GM23338 (cell line): Measurements from ENCODE around the gene ELAVL3. TPM values are rescaled to one million over a fixed set of nuclear protein-coding genes. Genes with fewer than 3 reads are reported as not detected.
"Not testable (repeated sequence)": the region's sequence is repeated elsewhere in the genome, so short reads cannot be mapped to it uniquely, and the experiment has no call there.

Experiments used
- ATAC-seq: fragments of 200-7000 bp; cut with Tn5 transposase; 3 replicates; pipeline ENCODE4 v1.9.1; 2020
- DNase-seq: peaks from one replicate; pipeline ENCODE4 v3.0.0-alpha.2; 2015; ENCODE audit warnings: low spot score
- H2AFZ ChIP-seq: fragments of 200-600 bp; sonication (generic); 2 replicates; pipeline ENCODE4 v1.8.0; 2016; ENCODE audit warnings: antibody characterized with exemption, mild to moderate bottlenecking, moderate library complexity
- H3F3A ChIP-seq: fragments of 200-600 bp; sonication (generic); replicated peaks from 2 replicates; pipeline ENCODE4 v1.8.0; 2017; ENCODE audit warnings: antibody characterized with exemption, mixed run types, low read depth
- H3K27ac ChIP-seq: fragments of 200-600 bp; sonication (generic); 2 replicates; pipeline ENCODE4 v1.6.1; 2016; ENCODE audit warnings: low read depth
- H3K27me3 ChIP-seq: fragments of 200-600 bp; sonication (generic); 2 replicates; pipeline ENCODE4 v1.8.0; 2016; ENCODE audit warnings: mild to moderate bottlenecking, mixed run types, moderate library complexity; ENCODE audit not compliant: insufficient read depth
- H3K36me3 ChIP-seq: fragments of 200-600 bp; sonication (generic); 2 replicates; pipeline ENCODE4 v1.8.0; 2016; ENCODE audit warnings: mild to moderate bottlenecking; ENCODE audit not compliant: insufficient read depth
- H3K4me1 ChIP-seq: fragments of 200-600 bp; sonication (generic); 2 replicates; pipeline ENCODE4 v1.8.0; 2016; ENCODE audit warnings: mild to moderate bottlenecking, moderate library complexity; ENCODE audit not compliant: insufficient read depth
- H3K4me2 ChIP-seq: fragments of 200-600 bp; sonication (generic); 2 replicates; pipeline ENCODE4 v1.7.1; 2017; ENCODE audit warnings: mixed run types
- H3K4me3 ChIP-seq: fragments of 200-600 bp; sonication (generic); 2 replicates; pipeline ENCODE4 v1.6.1; 2016; ENCODE audit warnings: mixed run types
- H3K79me2 ChIP-seq: fragments of 200-600 bp; sonication (generic); replicated peaks from 2 replicates; pipeline ENCODE4 v1.8.0; 2017; ENCODE audit warnings: mild to moderate bottlenecking; ENCODE audit not compliant: insufficient read depth
- H3K9me2 ChIP-seq: fragments of 200-600 bp; sonication (generic); 2 replicates; pipeline ENCODE4 v1.8.0; 2017; ENCODE audit not compliant: insufficient read depth
- H4K20me1 ChIP-seq: fragments of 200-600 bp; sonication (generic); replicated peaks from 2 replicates; pipeline ENCODE4 v1.8.0; 2017; ENCODE audit warnings: mild to moderate bottlenecking; ENCODE audit not compliant: insufficient read depth
- H3K27ac Mint-ChIP-seq: 2 replicates; pipeline ENCODE4 v1.8.0; 2020; ENCODE audit warnings: inconsistent platforms, mild to moderate bottlenecking, moderate library complexity, mixed read lengths
- H3K27me3 Mint-ChIP-seq: 3 replicates; pipeline ENCODE4 v1.8.0; 2022; ENCODE audit warnings: low read depth, mild to moderate bottlenecking, moderate library complexity, mixed read lengths, inconsistent platforms; ENCODE audit not compliant: insufficient read depth, poor library complexity
- H3K36me3 Mint-ChIP-seq: 3 replicates; pipeline ENCODE4 v1.8.0; 2021; ENCODE audit warnings: low read depth, mild to moderate bottlenecking, inconsistent platforms, moderate library complexity, mixed read lengths
- H3K4me1 Mint-ChIP-seq: 3 replicates; pipeline ENCODE4 v1.8.0; 2020; ENCODE audit warnings: mild to moderate bottlenecking, inconsistent platforms, mixed read lengths
- H3K4me3 Mint-ChIP-seq: 3 replicates; pipeline ENCODE4 v1.8.0; 2021; ENCODE audit warnings: moderate library complexity, mild to moderate bottlenecking, inconsistent platforms, mixed read lengths
- H3K9me3 Mint-ChIP-seq: 3 replicates; pipeline ENCODE4 v1.8.0; 2020; ENCODE audit warnings: moderate library complexity, mild to moderate bottlenecking, inconsistent platforms, mixed read lengths
- CREB1 ChIP-seq: fragments of 250-450 bp; sonication (Bioruptor Pico); IDR thresholded peaks from 2 replicates; pipeline ENCODE4 v1.5.0; 2020; ENCODE audit warnings: low read depth, mild to moderate bottlenecking, moderate library complexity
- EZH2 ChIP-seq: fragments of 200-600 bp; sonication (generic); IDR thresholded peaks from one replicate; pipeline ENCODE4 v1.8.0; 2017; ENCODE audit warnings: antibody characterized with exemption, mild to moderate bottlenecking, low read depth; ENCODE audit not compliant: unreplicated experiment
- NANOG ChIP-seq: IDR thresholded peaks from 2 replicates; pipeline ENCODE4 v1.6.1; 2016; ENCODE audit warnings: antibody characterized with exemption, borderline replicate concordance
- POLR2AphosphoS5 ChIP-seq: IDR thresholded peaks from 2 replicates; pipeline ENCODE4 v1.6.1; 2016; ENCODE audit warnings: antibody characterized with exemption, low read depth
- STAT1 ChIP-seq: IDR thresholded peaks from one replicate; pipeline ENCODE4 v1.6.1; 2016; ENCODE audit warnings: antibody characterized with exemption; ENCODE audit not compliant: unreplicated experiment
- ZNF114 ChIP-seq: fragments of 250-450 bp; sonication (Bioruptor Pico); IDR thresholded peaks from 2 replicates; pipeline ENCODE4 v1.5.0; 2020; ENCODE audit warnings: mild to moderate bottlenecking, moderate library complexity
- ZNF331 ChIP-seq: fragments of 250-450 bp; sonication (Bioruptor Pico); IDR thresholded peaks from 2 replicates; pipeline ENCODE4 v1.5.0; 2020; ENCODE audit warnings: low read depth, mild to moderate bottlenecking, moderate library complexity
- polyA plus RNA-seq: library from polyadenylated mRNA; unstranded; fragments of >200 nt; fragmentation: Nextera tagmentation; extraction: Ambion mirVana; gene quantifications from 2 replicates; pipeline ENCODE4 v1.2.1, GENCODE V29; 2016
- total RNA-seq: library from RNA; depleted of rRNA; stranded (reverse); fragments of >200 nt; shearing (Covaris generic); gene quantifications from 2 replicates; pipeline ENCODE4 v1.2.3, GENCODE V29; 2014
- TF ChIP-seq, protein P1 (sequence below), 2 experiments: fragments of 200-600 bp in 1 of 2; sonication (generic) in 1 of 2; conservative IDR thresholded peaks; 2 replicates each; pipeline versions ENCODE4 v1.5.1 to v1.6.1; 2016 to 2017; ENCODE audit warnings: antibody characterized with exemption in 2 of 2, low read depth in 2 of 2, mild to moderate bottlenecking in 2 of 2, moderate library complexity in 1 of 2
- TF ChIP-seq, protein P2 (sequence below): IDR thresholded peaks from one replicate; pipeline ENCODE4 v1.6.1; 2018; ENCODE audit warnings: antibody characterized with exemption; ENCODE audit not compliant: unreplicated experiment
- TF ChIP-seq, protein P3 (sequence below): fragments of 250-450 bp; sonication (Bioruptor Pico); IDR thresholded peaks from 2 replicates; pipeline ENCODE4 v1.5.0; 2020; ENCODE audit warnings: mild to moderate bottlenecking, moderate library complexity

ELAVL3 gene
- total and polyA plus RNA-seq, 2 experiments from 2014 or later, result 0.45 to 1.2 TPM

DNA sequence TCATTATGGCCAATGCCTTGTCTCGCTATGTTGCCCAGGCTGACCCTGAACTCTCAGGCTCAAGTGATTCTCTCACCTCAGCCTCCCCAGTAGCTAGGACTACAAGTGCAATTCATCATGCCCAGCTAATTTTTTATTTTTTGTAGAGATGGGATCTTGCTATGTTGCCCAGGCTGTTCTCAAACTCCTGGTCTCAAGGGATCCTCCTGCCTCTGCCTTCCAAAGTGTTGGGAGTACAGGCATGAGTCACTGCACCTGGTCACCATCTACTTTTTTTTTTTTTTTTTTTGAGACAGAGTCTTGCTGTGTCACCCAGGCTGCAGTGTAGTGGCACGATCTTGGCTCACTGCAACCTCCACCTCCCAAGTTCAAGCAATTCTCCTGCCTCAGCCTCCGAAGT, 5.5 kb downstream of the ELAVL3 start:
- H4K20me1 ChIP-seq, ATAC-seq, H3K4me1 Mint-ChIP-seq, H3K79me2 ChIP-seq, H3F3A ChIP-seq, H3K27ac Mint-ChIP-seq, H3K27me3 ChIP-seq, H3K36me3 ChIP-seq, H3K4me1 ChIP-seq, H3K4me3 ChIP-seq, H3K4me3 Mint-ChIP-seq, H3K4me2 ChIP-seq, DNase-seq, H3K9me3 Mint-ChIP-seq, H3K9me2 ChIP-seq, H3K27ac ChIP-seq, H2AFZ ChIP-seq, H3K36me3 Mint-ChIP-seq: not testable (repeated sequence)
- peaks cover 26% of the 10 kb centered on the region for H3K27me3 Mint-ChIP-seq

DNA sequence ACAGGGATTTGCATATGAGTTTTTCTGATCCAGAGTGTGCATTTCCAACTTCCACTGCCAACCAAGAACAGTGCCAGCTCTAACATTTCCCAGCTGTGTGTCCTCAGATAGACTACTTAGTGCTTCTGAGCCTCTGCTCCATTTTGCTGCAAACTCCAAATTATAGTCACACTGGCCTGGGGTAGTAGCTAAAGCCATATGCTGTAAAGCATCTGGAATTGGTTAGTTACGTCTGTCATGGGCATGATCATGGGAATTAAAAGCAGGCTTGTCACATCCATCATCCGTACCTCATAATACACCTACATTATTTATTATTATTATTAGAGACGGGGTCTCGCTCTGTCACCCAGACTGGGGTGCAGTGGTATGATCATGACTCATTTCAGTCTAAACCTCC, 7.1 kb downstream of the ELAVL3 start:
- Mint-ChIP-seq H3K36me3 (no peaks in the 10 kb centered on the region; the same call in 2 of the 3 replicates), H3K4me3 (no peak overlapping the region)
- TF ChIP-seq ZNF331, result no peak
- TF ChIP-seq STAT1, result no peak
- no peak for TF ChIP-seq EZH2
- TF ChIP-seq NANOG, result no peak
- no peak for TF ChIP-seq CREB1 (CRISPR knock-in tag)
- TF ChIP-seq, protein P1, sequence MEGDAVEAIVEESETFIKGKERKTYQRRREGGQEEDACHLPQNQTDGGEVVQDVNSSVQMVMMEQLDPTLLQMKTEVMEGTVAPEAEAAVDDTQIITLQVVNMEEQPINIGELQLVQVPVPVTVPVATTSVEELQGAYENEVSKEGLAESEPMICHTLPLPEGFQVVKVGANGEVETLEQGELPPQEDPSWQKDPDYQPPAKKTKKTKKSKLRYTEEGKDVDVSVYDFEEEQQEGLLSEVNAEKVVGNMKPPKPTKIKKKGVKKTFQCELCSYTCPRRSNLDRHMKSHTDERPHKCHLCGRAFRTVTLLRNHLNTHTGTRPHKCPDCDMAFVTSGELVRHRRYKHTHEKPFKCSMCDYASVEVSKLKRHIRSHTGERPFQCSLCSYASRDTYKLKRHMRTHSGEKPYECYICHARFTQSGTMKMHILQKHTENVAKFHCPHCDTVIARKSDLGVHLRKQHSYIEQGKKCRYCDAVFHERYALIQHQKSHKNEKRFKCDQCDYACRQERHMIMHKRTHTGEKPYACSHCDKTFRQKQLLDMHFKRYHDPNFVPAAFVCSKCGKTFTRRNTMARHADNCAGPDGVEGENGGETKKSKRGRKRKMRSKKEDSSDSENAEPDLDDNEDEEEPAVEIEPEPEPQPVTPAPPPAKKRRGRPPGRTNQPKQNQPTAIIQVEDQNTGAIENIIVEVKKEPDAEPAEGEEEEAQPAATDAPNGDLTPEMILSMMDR (conservative IDR thresholded peaks at IDR 0.05; ENCODE audit: low read depth in 2 of 2), result no peak
- TF ChIP-seq, protein P2, sequence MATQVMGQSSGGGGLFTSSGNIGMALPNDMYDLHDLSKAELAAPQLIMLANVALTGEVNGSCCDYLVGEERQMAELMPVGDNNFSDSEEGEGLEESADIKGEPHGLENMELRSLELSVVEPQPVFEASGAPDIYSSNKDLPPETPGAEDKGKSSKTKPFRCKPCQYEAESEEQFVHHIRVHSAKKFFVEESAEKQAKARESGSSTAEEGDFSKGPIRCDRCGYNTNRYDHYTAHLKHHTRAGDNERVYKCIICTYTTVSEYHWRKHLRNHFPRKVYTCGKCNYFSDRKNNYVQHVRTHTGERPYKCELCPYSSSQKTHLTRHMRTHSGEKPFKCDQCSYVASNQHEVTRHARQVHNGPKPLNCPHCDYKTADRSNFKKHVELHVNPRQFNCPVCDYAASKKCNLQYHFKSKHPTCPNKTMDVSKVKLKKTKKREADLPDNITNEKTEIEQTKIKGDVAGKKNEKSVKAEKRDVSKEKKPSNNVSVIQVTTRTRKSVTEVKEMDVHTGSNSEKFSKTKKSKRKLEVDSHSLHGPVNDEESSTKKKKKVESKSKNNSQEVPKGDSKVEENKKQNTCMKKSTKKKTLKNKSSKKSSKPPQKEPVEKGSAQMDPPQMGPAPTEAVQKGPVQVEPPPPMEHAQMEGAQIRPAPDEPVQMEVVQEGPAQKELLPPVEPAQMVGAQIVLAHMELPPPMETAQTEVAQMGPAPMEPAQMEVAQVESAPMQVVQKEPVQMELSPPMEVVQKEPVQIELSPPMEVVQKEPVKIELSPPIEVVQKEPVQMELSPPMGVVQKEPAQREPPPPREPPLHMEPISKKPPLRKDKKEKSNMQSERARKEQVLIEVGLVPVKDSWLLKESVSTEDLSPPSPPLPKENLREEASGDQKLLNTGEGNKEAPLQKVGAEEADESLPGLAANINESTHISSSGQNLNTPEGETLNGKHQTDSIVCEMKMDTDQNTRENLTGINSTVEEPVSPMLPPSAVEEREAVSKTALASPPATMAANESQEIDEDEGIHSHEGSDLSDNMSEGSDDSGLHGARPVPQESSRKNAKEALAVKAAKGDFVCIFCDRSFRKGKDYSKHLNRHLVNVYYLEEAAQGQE, result no peak
- TF ChIP-seq, protein P3, sequence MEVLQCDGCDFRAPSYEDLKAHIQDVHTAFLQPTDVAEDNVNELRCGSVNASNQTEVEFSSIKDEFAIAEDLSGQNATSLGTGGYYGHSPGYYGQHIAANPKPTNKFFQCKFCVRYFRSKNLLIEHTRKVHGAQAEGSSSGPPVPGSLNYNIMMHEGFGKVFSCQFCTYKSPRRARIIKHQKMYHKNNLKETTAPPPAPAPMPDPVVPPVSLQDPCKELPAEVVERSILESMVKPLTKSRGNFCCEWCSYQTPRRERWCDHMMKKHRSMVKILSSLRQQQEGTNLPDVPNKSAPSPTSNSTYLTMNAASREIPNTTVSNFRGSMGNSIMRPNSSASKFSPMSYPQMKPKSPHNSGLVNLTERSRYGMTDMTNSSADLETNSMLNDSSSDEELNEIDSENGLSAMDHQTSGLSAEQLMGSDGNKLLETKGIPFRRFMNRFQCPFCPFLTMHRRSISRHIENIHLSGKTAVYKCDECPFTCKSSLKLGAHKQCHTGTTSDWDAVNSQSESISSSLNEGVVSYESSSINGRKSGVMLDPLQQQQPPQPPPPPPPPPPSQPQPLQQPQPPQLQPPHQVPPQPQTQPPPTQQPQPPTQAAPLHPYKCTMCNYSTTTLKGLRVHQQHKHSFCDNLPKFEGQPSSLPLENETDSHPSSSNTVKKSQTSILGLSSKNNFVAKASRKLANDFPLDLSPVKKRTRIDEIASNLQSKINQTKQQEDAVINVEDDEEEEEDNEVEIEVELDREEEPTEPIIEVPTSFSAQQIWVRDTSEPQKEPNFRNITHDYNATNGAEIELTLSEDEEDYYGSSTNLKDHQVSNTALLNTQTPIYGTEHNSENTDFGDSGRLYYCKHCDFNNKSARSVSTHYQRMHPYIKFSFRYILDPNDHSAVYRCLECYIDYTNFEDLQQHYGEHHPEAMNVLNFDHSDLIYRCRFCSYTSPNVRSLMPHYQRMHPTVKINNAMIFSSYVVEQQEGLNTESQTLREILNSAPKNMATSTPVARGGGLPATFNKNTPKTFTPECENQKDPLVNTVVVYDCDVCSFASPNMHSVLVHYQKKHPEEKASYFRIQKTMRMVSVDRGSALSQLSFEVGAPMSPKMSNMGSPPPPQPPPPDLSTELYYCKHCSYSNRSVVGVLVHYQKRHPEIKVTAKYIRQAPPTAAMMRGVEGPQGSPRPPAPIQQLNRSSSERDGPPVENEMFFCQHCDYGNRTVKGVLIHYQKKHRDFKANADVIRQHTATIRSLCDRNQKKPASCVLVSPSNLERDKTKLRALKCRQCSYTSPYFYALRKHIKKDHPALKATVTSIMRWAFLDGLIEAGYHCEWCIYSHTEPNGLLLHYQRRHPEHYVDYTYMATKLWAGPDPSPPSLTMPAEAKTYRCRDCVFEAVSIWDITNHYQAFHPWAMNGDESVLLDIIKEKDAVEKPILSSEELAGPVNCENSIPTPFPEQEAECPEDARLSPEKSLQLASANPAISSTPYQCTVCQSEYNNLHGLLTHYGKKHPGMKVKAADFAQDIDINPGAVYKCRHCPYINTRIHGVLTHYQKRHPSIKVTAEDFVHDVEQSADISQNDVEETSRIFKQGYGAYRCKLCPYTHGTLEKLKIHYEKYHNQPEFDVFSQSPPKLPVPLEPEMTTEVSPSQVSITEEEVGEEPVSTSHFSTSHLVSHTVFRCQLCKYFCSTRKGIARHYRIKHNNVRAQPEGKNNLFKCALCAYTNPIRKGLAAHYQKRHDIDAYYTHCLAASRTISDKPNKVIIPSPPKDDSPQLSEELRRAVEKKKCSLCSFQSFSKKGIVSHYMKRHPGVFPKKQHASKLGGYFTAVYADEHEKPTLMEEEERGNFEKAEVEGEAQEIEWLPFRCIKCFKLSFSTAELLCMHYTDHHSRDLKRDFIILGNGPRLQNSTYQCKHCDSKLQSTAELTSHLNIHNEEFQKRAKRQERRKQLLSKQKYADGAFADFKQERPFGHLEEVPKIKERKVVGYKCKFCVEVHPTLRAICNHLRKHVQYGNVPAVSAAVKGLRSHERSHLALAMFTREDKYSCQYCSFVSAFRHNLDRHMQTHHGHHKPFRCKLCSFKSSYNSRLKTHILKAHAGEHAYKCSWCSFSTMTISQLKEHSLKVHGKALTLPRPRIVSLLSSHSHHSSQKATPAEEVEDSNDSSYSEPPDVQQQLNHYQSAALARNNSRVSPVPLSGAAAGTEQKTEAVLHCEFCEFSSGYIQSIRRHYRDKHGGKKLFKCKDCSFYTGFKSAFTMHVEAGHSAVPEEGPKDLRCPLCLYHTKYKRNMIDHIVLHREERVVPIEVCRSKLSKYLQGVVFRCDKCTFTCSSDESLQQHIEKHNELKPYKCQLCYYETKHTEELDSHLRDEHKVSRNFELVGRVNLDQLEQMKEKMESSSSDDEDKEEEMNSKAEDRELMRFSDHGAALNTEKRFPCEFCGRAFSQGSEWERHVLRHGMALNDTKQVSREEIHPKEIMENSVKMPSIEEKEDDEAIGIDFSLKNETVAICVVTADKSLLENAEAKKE, result no peak
- no peak for TF ChIP-seq ZNF114
- no peak for TF ChIP-seq POLR2AphosphoS5

More for the DNA sequence above, 7.1 kb downstream of the ELAVL3 start:
- H3K36me3 ChIP-seq, result no peaks in the 10 kb centered on the region
- no peak overlapping the region for H3K4me2 ChIP-seq
- H3K27ac ChIP-seq, result no peak overlapping the region
- H3K4me1 Mint-ChIP-seq, result no peaks in the 10 kb centered on the region; the same call in 2 of the 3 replicates
- no peaks in the 10 kb centered on the region for H3K27me3 ChIP-seq
- H3K4me1 ChIP-seq, result no peaks in the 10 kb centered on the region
- ATAC-seq (no peak), DNase-seq (no peak)
- no peaks in the 10 kb centered on the region for H4K20me1 ChIP-seq
- H3K27ac Mint-ChIP-seq, result no peak overlapping the region
- H3K79me2 ChIP-seq, result no peaks in the 10 kb centered on the region
- H2AFZ ChIP-seq, result no peak overlapping the region
- no peak overlapping the region for H3K4me3 ChIP-seq
- no peaks in the 10 kb centered on the region for H3F3A ChIP-seq
- H3K27me3 Mint-ChIP-seq, result peaks cover 21% of the 10 kb centered on the region
- H3K9me3 Mint-ChIP-seq, result no peaks in the 10 kb centered on the region; the same call in 1 of the 3 replicates
- H3K9me2 ChIP-seq, result no peaks in the 10 kb centered on the region
